Measurements from ENCODE around the gene EIF4EBP2. TPM values are rescaled to one million over a fixed set of nuclear protein-coding genes. Genes with fewer than 3 reads are reported as not detected.

Gene EIF4EBP2
- total RNA-seq, 1 donor from 2014 or later: 122 TPM

DNA sequence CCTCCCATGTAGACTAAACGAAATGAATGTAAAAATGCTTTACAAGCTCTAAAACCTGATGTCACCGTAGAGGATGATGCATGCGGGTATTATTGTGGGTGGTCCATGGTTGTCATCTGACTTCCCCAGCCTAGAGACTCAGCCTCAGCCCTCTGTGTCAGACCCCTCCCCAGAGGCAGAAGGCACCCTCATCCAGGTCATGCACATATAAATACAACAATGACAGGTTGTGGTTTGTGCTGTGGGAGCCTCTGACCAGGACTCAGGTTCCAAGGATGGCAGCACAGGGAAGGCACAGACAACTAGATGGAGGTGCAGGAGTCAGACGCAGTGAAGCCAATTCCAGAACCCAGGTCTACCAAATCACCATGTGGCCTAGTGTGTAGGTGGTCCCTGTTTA, 40.8 kb downstream of the EIF4EBP2 start:
- Mint-ChIP-seq H3K27me3 (ENCODE audit: insufficient read depth, low read depth) (peaks cover 39% of the 10 kb centered on the region), H3K4me1 (peaks cover 17% of the 10 kb centered on the region)

DNA sequence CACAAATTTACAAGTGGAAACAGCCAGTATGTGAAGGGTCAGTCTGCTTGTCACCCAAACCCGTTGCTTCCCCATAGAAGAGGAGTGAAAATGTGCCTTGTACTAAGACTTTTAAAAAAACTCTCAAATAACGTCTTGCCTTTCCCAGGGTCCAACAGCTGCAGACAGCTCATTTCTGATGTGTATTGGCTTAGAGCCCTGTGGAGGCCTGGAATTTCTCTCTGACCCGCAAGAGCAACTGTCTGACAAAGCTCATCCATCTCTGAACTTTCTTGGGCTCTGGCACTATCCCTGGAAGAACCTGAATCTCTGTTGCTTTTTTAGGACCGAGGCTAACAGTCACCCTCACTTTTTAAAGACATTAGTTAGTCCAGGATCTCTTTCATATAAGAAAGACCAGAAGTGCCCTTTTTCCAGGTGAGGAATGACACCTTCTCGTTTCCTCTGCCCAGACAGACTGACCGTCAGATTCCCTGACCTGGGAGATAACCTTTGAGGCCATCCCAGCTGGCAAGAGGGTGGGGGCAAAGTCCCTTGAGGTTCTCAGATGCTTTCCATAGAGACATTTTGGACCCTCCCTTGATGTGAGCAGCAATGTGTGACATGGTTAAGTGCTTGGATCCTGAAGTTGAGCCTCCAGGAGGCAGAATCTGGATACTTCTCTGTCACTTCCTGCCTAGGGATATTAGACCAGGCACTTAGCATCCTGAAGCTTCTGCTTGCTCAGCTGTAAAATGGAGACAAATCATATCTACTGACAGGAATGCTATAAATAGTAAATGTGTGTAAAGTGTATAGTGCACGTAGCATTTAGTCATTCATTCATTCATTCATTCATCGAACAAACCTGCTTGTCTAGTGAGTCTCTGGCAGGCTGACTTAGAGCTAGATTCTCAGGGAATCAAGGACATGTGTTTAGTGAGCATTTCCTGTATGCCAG, 42.0 kb downstream of the EIF4EBP2 start:
- TF ChIP-seq, protein P1, sequence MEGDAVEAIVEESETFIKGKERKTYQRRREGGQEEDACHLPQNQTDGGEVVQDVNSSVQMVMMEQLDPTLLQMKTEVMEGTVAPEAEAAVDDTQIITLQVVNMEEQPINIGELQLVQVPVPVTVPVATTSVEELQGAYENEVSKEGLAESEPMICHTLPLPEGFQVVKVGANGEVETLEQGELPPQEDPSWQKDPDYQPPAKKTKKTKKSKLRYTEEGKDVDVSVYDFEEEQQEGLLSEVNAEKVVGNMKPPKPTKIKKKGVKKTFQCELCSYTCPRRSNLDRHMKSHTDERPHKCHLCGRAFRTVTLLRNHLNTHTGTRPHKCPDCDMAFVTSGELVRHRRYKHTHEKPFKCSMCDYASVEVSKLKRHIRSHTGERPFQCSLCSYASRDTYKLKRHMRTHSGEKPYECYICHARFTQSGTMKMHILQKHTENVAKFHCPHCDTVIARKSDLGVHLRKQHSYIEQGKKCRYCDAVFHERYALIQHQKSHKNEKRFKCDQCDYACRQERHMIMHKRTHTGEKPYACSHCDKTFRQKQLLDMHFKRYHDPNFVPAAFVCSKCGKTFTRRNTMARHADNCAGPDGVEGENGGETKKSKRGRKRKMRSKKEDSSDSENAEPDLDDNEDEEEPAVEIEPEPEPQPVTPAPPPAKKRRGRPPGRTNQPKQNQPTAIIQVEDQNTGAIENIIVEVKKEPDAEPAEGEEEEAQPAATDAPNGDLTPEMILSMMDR (IDR thresholded peaks at IDR 0.05): no peak
- TF ChIP-seq EZH2phosphoT487 (IDR thresholded peaks at IDR 0.05): no peak
- TF ChIP-seq EZH2 (IDR thresholded peaks at IDR 0.05): no peak
- Mint-ChIP-seq H3K36me3 (no peaks in the 10 kb centered on the region), H3K4me1 (peaks cover 13% of the 10 kb centered on the region), H3K9me3 (no peaks in the 10 kb centered on the region), H3K27me3 (ENCODE audit: insufficient read depth, low read depth) (peaks cover 28% of the 10 kb centered on the region), H3K27ac (no peak overlapping the region), H3K4me3 (no peak overlapping the region)
- Histone ChIP-seq H2AFZ (replicated peaks) (no peak overlapping the region), H3K4me2 (no peak overlapping the region), H3K9ac (no peak overlapping the region), H4K20me1 (ENCODE audit: low read depth) (peaks cover 15% of the 10 kb centered on the region), H3K27me3 (peaks cover 52% of the 10 kb centered on the region), H3K36me3 (no peaks in the 10 kb centered on the region), H3K79me2 (ENCODE audit: low read depth) (no peaks in the 10 kb centered on the region), H3K4me3 (no peak overlapping the region), H3K9me3 (ENCODE audit: low read depth) (no peaks in the 10 kb centered on the region), H3F3A (ENCODE audit: low read depth) (peaks cover 15% of the 10 kb centered on the region), H3K27ac (no peak overlapping the region), H3K4me1 (peaks cover 3% of the 10 kb centered on the region)
- DNase-seq (ENCODE audit: low spot score): no peak

More for the DNA sequence above, 40.8 kb downstream of the EIF4EBP2 start:
- Mint-ChIP-seq H3K9me3 (no peaks in the 10 kb centered on the region), H3K4me3 (no peak overlapping the region), H3K27ac (no peak overlapping the region), H3K36me3 (no peaks in the 10 kb centered on the region)
- Histone ChIP-seq H2AFZ (replicated peaks) (no peak overlapping the region), H3K27me3 (peaks cover 65% of the 10 kb centered on the region), H3K4me1 (peaks cover 12% of the 10 kb centered on the region), H3K27ac (no peak overlapping the region), H3K4me3 (no peak overlapping the region), H3K79me2 (ENCODE audit: low read depth) (no peaks in the 10 kb centered on the region), H3F3A (ENCODE audit: low read depth) (peaks cover 14% of the 10 kb centered on the region), H3K9me3 (ENCODE audit: low read depth) (no peaks in the 10 kb centered on the region), H3K9ac (no peak overlapping the region), H3K36me3 (no peaks in the 10 kb centered on the region), H4K20me1 (ENCODE audit: low read depth) (peaks cover 28% of the 10 kb centered on the region), H3K4me2 (no peak overlapping the region)
- no peak for TF ChIP-seq EZH2phosphoT487 (IDR thresholded peaks at IDR 0.05)
- no peak for TF ChIP-seq EZH2 (IDR thresholded peaks at IDR 0.05)
- TF ChIP-seq, protein P1 (IDR thresholded peaks at IDR 0.05): no peak
- no peak for DNase-seq (ENCODE audit: low spot score)

DNA sequence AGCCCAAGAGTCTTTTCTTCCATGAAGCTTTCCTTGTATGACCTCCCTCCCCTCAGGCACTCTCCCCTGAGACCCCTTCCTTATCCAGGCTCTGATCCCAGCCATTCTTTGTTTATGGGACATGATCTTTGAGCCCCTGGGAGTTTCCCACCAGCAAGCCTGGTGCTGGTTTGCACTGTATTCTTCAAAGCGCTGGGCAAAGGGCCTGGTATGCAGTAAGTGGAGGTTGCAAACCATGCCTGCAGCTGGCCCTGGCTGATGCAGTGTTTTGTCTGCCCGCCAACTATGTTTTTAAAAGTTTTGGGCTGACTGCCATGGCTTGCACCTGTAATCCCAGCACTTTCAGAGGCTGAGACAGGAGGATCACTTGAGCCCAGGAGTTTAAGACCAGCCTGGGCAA, 44.3 kb downstream of the EIF4EBP2 start:
- no peaks in the 10 kb centered on the region for H3K4me1 ChIP-seq
- no peak overlapping the region for H3K27ac ChIP-seq
- H3F3A ChIP-seq (ENCODE audit: low read depth): peaks cover 5% of the 10 kb centered on the region
- Mint-ChIP-seq H3K27ac (no peak overlapping the region), H3K9me3 (no peaks in the 10 kb centered on the region), H3K4me1 (peaks cover 10% of the 10 kb centered on the region), H3K36me3 (no peaks in the 10 kb centered on the region), H3K27me3 (ENCODE audit: insufficient read depth, low read depth) (peaks cover 10% of the 10 kb centered on the region), H3K4me3 (no peak overlapping the region)
- no peaks in the 10 kb centered on the region for H3K9me3 ChIP-seq (ENCODE audit: low read depth)
- no peaks in the 10 kb centered on the region for H3K36me3 ChIP-seq
- no peak overlapping the region for H3K9ac ChIP-seq
- H4K20me1 ChIP-seq (ENCODE audit: low read depth): no peaks in the 10 kb centered on the region
- no peak overlapping the region for H2AFZ ChIP-seq (replicated peaks)
- H3K4me2 ChIP-seq: no peak overlapping the region
- H3K4me3 ChIP-seq: no peak overlapping the region
- no peaks in the 10 kb centered on the region for H3K79me2 ChIP-seq (ENCODE audit: low read depth)
- peaks cover 36% of the 10 kb centered on the region for H3K27me3 ChIP-seq
- TF ChIP-seq EZH2phosphoT487 (IDR thresholded peaks at IDR 0.05): no peak
- TF ChIP-seq, protein P1 (IDR thresholded peaks at IDR 0.05): no peak
- DNase-seq (ENCODE audit: low spot score): no peak
